T-helper 17 cell (primary cell): Measurements from ENCODE around the gene PRSS8. TPM values are rescaled to one million over a fixed set of nuclear protein-coding genes. Genes with fewer than 3 reads are reported as not detected.
A peak's percentile ranks its signal among the peaks of the same experiment; 100 is the strongest.
"Not testable (repeated sequence)": the region's sequence is repeated elsewhere in the genome, so short reads cannot be mapped to it uniquely, and the experiment has no call there.

Experiments used
- ATAC-seq: fragments of 150-1000 bp; cut with Tn5 transposase; 2 replicates; pipeline ENCODE4 v1.10.0; 2021; ENCODE audit warnings: mild to moderate bottlenecking, moderate library complexity
- DNase-seq, 3 donors: peaks; one replicate each; pipeline versions ENCODE4 v3.0.0 to v3.0.0-alpha.2; 2020 to 2021
- H3K9me3 ChIP-seq: one replicate; pipeline ENCODE4 v1.7.0; 2013; ENCODE audit warnings: low read length, mild to moderate bottlenecking; ENCODE audit not compliant: control insufficient read depth, poor library complexity, severe bottlenecking
- H3K27ac Mint-ChIP-seq: one replicate; pipeline ENCODE4 v1.8.0; 2022; ENCODE audit warnings: mild to moderate bottlenecking, moderate library complexity, mixed read lengths
- H3K27me3 Mint-ChIP-seq: one replicate; pipeline ENCODE4 v1.8.0; 2022; ENCODE audit warnings: mixed read lengths
- H3K36me3 Mint-ChIP-seq: one replicate; pipeline ENCODE4 v1.8.0; 2022; ENCODE audit warnings: low read depth, mixed read lengths
- H3K4me1 Mint-ChIP-seq: one replicate; pipeline ENCODE4 v1.8.0; 2022; ENCODE audit warnings: mild to moderate bottlenecking, mixed read lengths
- H3K4me3 Mint-ChIP-seq: one replicate; pipeline ENCODE4 v1.8.0; 2022; ENCODE audit warnings: mild to moderate bottlenecking, moderate library complexity, mixed read lengths
- total RNA-seq, 4 donors: library from RNA in 2 of 4; stranded (reverse) in 2 of 4; gene quantifications; one replicate each; pipeline ENCODE4 v1.2.3 and lab custom pipeline; 2022 to 2026

The PRSS8 gene
- total RNA-seq, 2 donors from 2014 or later = not detected

GRCh38 chr16:31110106-31111034 lies 25.2 kb downstream of the PRSS8 start:
- no peak for ATAC-seq
- H3K4me3 Mint-ChIP-seq = peak overlapping the region; percentile 87
- no peaks in the 10 kb centered on the region for H3K27me3 Mint-ChIP-seq
- peaks cover 17% of the 10 kb centered on the region for H3K4me1 Mint-ChIP-seq
- H3K36me3 Mint-ChIP-seq = peaks cover 2% of the 10 kb centered on the region
- no peaks in the 10 kb centered on the region for H3K9me3 ChIP-seq
- no peak for DNase-seq
- no peak overlapping the region for H3K27ac Mint-ChIP-seq

- no peak overlapping the region for H3K27ac Mint-ChIP-seq
- ATAC-seq (no peak), DNase-seq (no peak)
- H3K36me3 Mint-ChIP-seq = peaks cover 2% of the 10 kb centered on the region
- no peaks in the 10 kb centered on the region for H3K9me3 ChIP-seq
- H3K27me3 Mint-ChIP-seq = no peaks in the 10 kb centered on the region
- H3K4me1 Mint-ChIP-seq = peaks cover 17% of the 10 kb centered on the region
- peak overlapping the region; percentile 87 for H3K4me3 Mint-ChIP-seq
Observed at GRCh38 chr16:31109622-31110021, 25.9 kb downstream of the PRSS8 start.

GRCh38 chr16:31108794-31109558 lies 26.6 kb downstream of the PRSS8 start:
- Mint-ChIP-seq H3K27ac (no peak overlapping the region), H3K36me3 (peaks cover 2% of the 10 kb centered on the region), H3K27me3 (no peaks in the 10 kb centered on the region), H3K4me1 (peaks cover 17% of the 10 kb centered on the region), H3K4me3 (peak overlapping the region; percentile 87)
- ATAC-seq = no peak
- H3K9me3 ChIP-seq = no peaks in the 10 kb centered on the region
- no peak for DNase-seq

GRCh38 chr16:31108035-31108793 lies 27.3 kb downstream of the PRSS8 start, which contains the start of gene BCKDK:
Gene BCKDK (plus strand): TSS chr16:31108386. CDS start chr16:31109224, 838 bp downstream.
- H3K27me3 Mint-ChIP-seq = no peaks in the 10 kb centered on the region
- H3K4me3 Mint-ChIP-seq = peak within 1 kb of the TSS; percentile 89
- peak; percentile 86 for ATAC-seq
- no peaks in the 10 kb centered on the region for H3K9me3 ChIP-seq
- DNase-seq = peak; percentile 29 to 47 (median 38)
- H3K4me1 Mint-ChIP-seq = peaks cover 16% of the 10 kb centered on the region
- peaks cover 2% of the 10 kb centered on the region for H3K36me3 Mint-ChIP-seq
- H3K27ac Mint-ChIP-seq = peak within 1 kb of the TSS; percentile 63

- Mint-ChIP-seq H3K36me3 (peaks cover 2% of the 10 kb centered on the region), H3K4me1 (peaks cover 16% of the 10 kb centered on the region), H3K4me3 (peak overlapping the region; percentile 89), H3K27ac (peak overlapping the region; percentile 63), H3K27me3 (no peaks in the 10 kb centered on the region)
- ATAC-seq = no peak
- H3K9me3 ChIP-seq = no peaks in the 10 kb centered on the region
- no peak for DNase-seq
Observed at GRCh38 chr16:31107465-31107867, 28.1 kb downstream of the PRSS8 start.

GRCh38 chr16:31106509-31107464 lies 28.7 kb downstream of the PRSS8 start:
- Mint-ChIP-seq H3K4me3 (no peak overlapping the region), H3K4me1 (peaks cover 16% of the 10 kb centered on the region), H3K27ac (no peak overlapping the region), H3K36me3 (peaks cover 2% of the 10 kb centered on the region), H3K27me3 (no peaks in the 10 kb centered on the region)
- DNase-seq (no peak), ATAC-seq (no peak)
- no peaks in the 10 kb centered on the region for H3K9me3 ChIP-seq

GRCh38 chr16:31105677-31106213 lies 29.8 kb downstream of the PRSS8 start:
- peak; percentile 65 to 72 (median 68) for DNase-seq
- Mint-ChIP-seq H3K4me1 (peaks cover 16% of the 10 kb centered on the region), H3K27ac (no peak overlapping the region), H3K4me3 (peak overlapping the region; percentile 7), H3K36me3 (peaks cover 2% of the 10 kb centered on the region), H3K27me3 (no peaks in the 10 kb centered on the region)
- peak; percentile 84 for ATAC-seq
- no peaks in the 10 kb centered on the region for H3K9me3 ChIP-seq

- not testable (repeated sequence) for H3K9me3 ChIP-seq, H3K4me3 Mint-ChIP-seq, H3K36me3 Mint-ChIP-seq, H3K27ac Mint-ChIP-seq, H3K4me1 Mint-ChIP-seq, DNase-seq, ATAC-seq, H3K27me3 Mint-ChIP-seq
Observed at GRCh38 chr16:31100876-31101641, 34.5 kb downstream of the PRSS8 start.

GRCh38 chr16:31099860-31100638 lies 35.5 kb downstream of the PRSS8 start:
- no peak overlapping the region for H3K27ac Mint-ChIP-seq
- H3K4me3 Mint-ChIP-seq = no peak overlapping the region
- no peaks in the 10 kb centered on the region for H3K27me3 Mint-ChIP-seq
- DNase-seq = no peak
- peaks cover 10% of the 10 kb centered on the region for H3K4me1 Mint-ChIP-seq
- no peaks in the 10 kb centered on the region for H3K36me3 Mint-ChIP-seq
- no peaks in the 10 kb centered on the region for H3K9me3 ChIP-seq
- no peak for ATAC-seq

GRCh38 chr16:31094424-31095120 lies 41.0 kb downstream of the PRSS8 start, which contains the start of gene VKORC1:
Gene VKORC1 (minus strand): TSS chr16:31094797. CDS start chr16:31094729, 68 bp downstream.
- Mint-ChIP-seq H3K27me3 (no peaks in the 10 kb centered on the region), H3K4me1 (peaks cover 21% of the 10 kb centered on the region)
- ATAC-seq = peak; percentile 92

More at GRCh38 chr16:31094424-31095120, 41.0 kb downstream of the PRSS8 start, which contains the start of gene VKORC1:
- DNase-seq = peak; percentile 69 to 80 (median 73)
- Mint-ChIP-seq H3K36me3 (no peaks in the 10 kb centered on the region), H3K4me3 (peak within 1 kb of the TSS; percentile 95), H3K27ac (peak within 1 kb of the TSS; percentile 98)
- no peaks in the 10 kb centered on the region for H3K9me3 ChIP-seq
